Measurements from ENCODE around the gene GTF3A. TPM values are rescaled to one million over a fixed set of nuclear protein-coding genes. Genes with fewer than 3 reads are reported as not detected.

Gene GTF3A
- polyA plus RNA-seq (2013, experiment 1 of 4) = 97.1 TPM
- 80.7 TPM for polyA plus RNA-seq (2013, experiment 2 of 4)
- polyA plus RNA-seq (2013, experiment 3 of 4) = 80.6 TPM
- 82.5 TPM for polyA plus RNA-seq (2013, experiment 4 of 4)

DNA sequence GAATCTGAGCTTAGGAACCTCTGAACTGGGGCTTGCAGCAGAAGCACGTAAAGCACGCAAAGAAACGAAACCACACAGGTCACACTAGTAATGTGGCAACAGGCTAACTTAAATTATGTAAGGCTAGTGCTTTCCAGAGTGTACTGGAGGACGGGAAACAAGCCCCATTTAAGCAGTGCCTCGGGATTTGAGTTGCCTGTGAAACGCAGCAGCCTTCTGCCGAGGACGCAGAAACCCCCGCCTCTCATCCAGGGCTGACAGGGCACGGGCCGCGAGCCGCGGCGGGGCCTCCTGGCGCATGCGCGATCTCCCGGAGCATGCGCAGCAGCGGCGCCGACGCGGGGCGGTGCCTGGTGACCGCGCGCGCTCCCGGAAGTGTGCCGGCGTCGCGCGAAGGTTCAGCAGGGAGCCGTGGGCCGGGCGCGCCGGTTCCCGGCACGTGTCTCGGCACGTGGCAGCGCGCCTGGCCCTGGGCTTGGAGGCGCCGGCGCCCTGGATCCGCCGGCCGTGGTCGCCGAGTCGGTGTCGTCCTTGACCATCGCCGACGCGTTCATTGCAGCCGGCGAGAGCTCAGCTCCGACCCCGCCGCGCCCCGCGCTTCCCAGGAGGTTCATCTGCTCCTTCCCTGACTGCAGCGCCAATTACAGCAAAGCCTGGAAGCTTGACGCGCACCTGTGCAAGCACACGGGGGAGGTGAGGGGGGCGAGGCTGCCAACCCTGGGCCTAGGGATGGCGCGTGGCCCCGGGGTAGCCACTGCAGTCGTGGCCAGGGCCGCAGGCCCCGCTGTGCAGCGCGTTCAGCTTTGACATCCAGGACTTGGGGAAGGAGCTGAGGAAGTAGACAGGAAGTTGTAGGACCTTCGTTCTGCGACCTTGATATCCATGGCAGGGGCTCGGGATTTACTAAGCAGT lies at the start of gene GTF3A:
Gene GTF3A, plus strand, starts transcription at position 374 of the 912 bp plus-strand sequence.
- H3K27me3 ChIP-seq (ENCODE audit: control insufficient read depth, insufficient read depth, low read length, poor library complexity, severe bottlenecking) = peaks cover 12% of the 10 kb centered on the region
- WGBS, 2 experiments = 1% methylated on average over 85 of the region's 85 CpGs
- H3K4me1 ChIP-seq (ENCODE audit: control insufficient read depth, insufficient read depth, low read length) = peaks cover 11% of the 10 kb centered on the region
- H3K36me3 ChIP-seq (ENCODE audit: control insufficient read depth, insufficient read depth, low read length) = peaks cover 5% of the 10 kb centered on the region
- H3K4me3 ChIP-seq (ENCODE audit: insufficient read depth, low read depth, low read length) = peak within 1 kb of the TSS; percentile 50
- no peak within 1 kb of the TSS for H3K27ac ChIP-seq (ENCODE audit: insufficient read depth, low read depth, low read length, poor library complexity, severe bottlenecking)
- H3K9me3 ChIP-seq (ENCODE audit: control insufficient read depth, low read length) = no peaks in the 10 kb centered on the region

GRCh38 chr13:27374650-27375049 lies 49.8 kb upstream of the GTF3A start:
- Histone ChIP-seq H3K9me3 (ENCODE audit: control insufficient read depth, low read length) (no peaks in the 10 kb centered on the region), H3K4me3 (ENCODE audit: insufficient read depth, low read depth, low read length) (no peak overlapping the region), H3K27me3 (ENCODE audit: control insufficient read depth, insufficient read depth, low read length, poor library complexity, severe bottlenecking) (peaks cover 19% of the 10 kb centered on the region), H3K4me1 (ENCODE audit: control insufficient read depth, insufficient read depth, low read length) (no peaks in the 10 kb centered on the region), H3K27ac (ENCODE audit: insufficient read depth, low read depth, low read length, poor library complexity, severe bottlenecking) (no peak overlapping the region), H3K36me3 (ENCODE audit: control insufficient read depth, insufficient read depth, low read length) (no peaks in the 10 kb centered on the region)
- 5 to 7% methylated on average over 7 of the region's 7 CpGs for WGBS, 2 experiments

DNA sequence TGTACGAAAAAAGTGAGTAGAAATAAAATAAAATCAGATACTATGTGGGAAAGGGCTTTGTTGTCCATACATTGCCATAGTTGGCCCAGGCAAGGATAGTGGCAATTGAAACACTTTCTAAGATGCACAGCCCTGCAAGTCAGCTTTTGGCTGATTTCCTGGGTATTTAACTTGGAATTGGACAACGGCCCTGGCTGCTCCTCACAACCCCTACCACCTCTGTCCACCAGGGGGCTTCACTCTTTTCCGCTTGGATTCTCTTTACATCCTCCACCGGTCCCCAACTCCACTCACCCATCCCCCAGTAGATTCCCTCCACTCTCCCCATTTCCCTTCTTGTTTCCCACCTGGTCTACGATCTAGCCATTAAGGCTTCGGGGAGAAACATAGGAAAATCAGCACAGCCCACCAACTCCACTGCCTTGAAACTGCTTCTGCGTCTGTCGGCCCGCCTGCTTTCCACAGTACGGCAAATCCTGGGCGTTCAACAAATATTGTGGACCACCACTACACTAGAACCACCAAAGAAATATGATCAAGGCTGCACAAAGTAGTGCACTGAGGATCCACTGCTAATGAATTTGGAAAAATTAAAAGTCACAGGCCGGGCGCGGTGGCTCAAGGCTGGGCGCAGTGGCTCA lies 48.6 kb upstream of the GTF3A start:
- Histone ChIP-seq H3K27me3 (ENCODE audit: control insufficient read depth, insufficient read depth, low read length, poor library complexity, severe bottlenecking) (peaks cover 19% of the 10 kb centered on the region), H3K4me1 (ENCODE audit: control insufficient read depth, insufficient read depth, low read length) (no peaks in the 10 kb centered on the region), H3K4me3 (ENCODE audit: insufficient read depth, low read depth, low read length) (no peak overlapping the region), H3K36me3 (ENCODE audit: control insufficient read depth, insufficient read depth, low read length) (no peaks in the 10 kb centered on the region), H3K9me3 (ENCODE audit: control insufficient read depth, low read length) (no peaks in the 10 kb centered on the region), H3K27ac (ENCODE audit: insufficient read depth, low read depth, low read length, poor library complexity, severe bottlenecking) (no peak overlapping the region)
- WGBS, 2 experiments = 69 to 72% methylated on average over 15 of the region's 15 CpGs

GRCh38 chr13:27379126-27379525 lies 45.3 kb upstream of the GTF3A start:
- Histone ChIP-seq H3K4me1 (ENCODE audit: control insufficient read depth, insufficient read depth, low read length) (peaks cover 8% of the 10 kb centered on the region), H3K27ac (ENCODE audit: insufficient read depth, low read depth, low read length, poor library complexity, severe bottlenecking) (no peak overlapping the region), H3K36me3 (ENCODE audit: control insufficient read depth, insufficient read depth, low read length) (no peaks in the 10 kb centered on the region), H3K27me3 (ENCODE audit: control insufficient read depth, insufficient read depth, low read length, poor library complexity, severe bottlenecking) (peaks cover 1% of the 10 kb centered on the region), H3K4me3 (ENCODE audit: insufficient read depth, low read depth, low read length) (no peak overlapping the region), H3K9me3 (ENCODE audit: control insufficient read depth, low read length) (no peaks in the 10 kb centered on the region)
- 92 to 98% methylated on average over 3 to 4 of the region's 4 CpGs for WGBS, 2 experiments

GRCh38 chr13:27379694-27380641 lies 44.5 kb upstream of the GTF3A start:
- WGBS, 2 experiments = 39 to 40% methylated on average over 13 of the region's 14 CpGs
- Histone ChIP-seq H3K36me3 (ENCODE audit: control insufficient read depth, insufficient read depth, low read length) (no peaks in the 10 kb centered on the region), H3K4me3 (ENCODE audit: insufficient read depth, low read depth, low read length) (no peak overlapping the region), H3K4me1 (ENCODE audit: control insufficient read depth, insufficient read depth, low read length) (peaks cover 8% of the 10 kb centered on the region), H3K9me3 (ENCODE audit: control insufficient read depth, low read length) (no peaks in the 10 kb centered on the region), H3K27me3 (ENCODE audit: control insufficient read depth, insufficient read depth, low read length, poor library complexity, severe bottlenecking) (no peaks in the 10 kb centered on the region), H3K27ac (ENCODE audit: insufficient read depth, low read depth, low read length, poor library complexity, severe bottlenecking) (no peak overlapping the region)

- Histone ChIP-seq H3K4me3 (ENCODE audit: insufficient read depth, low read depth, low read length) (no peak overlapping the region), H3K27ac (ENCODE audit: insufficient read depth, low read depth, low read length, poor library complexity, severe bottlenecking) (no peak overlapping the region), H3K36me3 (ENCODE audit: control insufficient read depth, insufficient read depth, low read length) (no peaks in the 10 kb centered on the region), H3K9me3 (ENCODE audit: control insufficient read depth, low read length) (no peaks in the 10 kb centered on the region), H3K4me1 (ENCODE audit: control insufficient read depth, insufficient read depth, low read length) (peaks cover 8% of the 10 kb centered on the region), H3K27me3 (ENCODE audit: control insufficient read depth, insufficient read depth, low read length, poor library complexity, severe bottlenecking) (no peaks in the 10 kb centered on the region)
- 81 to 83% methylated on average over 17 of the region's 17 CpGs for WGBS, 2 experiments
These were observed 42.8 kb upstream of the GTF3A start for GRCh38 chr13:27381601-27382000.

- H3K36me3 ChIP-seq (ENCODE audit: control insufficient read depth, insufficient read depth, low read length) = no peaks in the 10 kb centered on the region
- no peaks in the 10 kb centered on the region for H3K9me3 ChIP-seq (ENCODE audit: control insufficient read depth, low read length)
- WGBS, 2 experiments = 89 to 91% methylated on average over 22 of the region's 22 CpGs
- H3K27ac ChIP-seq (ENCODE audit: insufficient read depth, low read depth, low read length, poor library complexity, severe bottlenecking) = no peak overlapping the region
- peaks cover 8% of the 10 kb centered on the region for H3K4me1 ChIP-seq (ENCODE audit: control insufficient read depth, insufficient read depth, low read length)
- no peaks in the 10 kb centered on the region for H3K27me3 ChIP-seq (ENCODE audit: control insufficient read depth, insufficient read depth, low read length, poor library complexity, severe bottlenecking)
- no peak overlapping the region for H3K4me3 ChIP-seq (ENCODE audit: insufficient read depth, low read depth, low read length)
These were observed 41.1 kb upstream of the GTF3A start for GRCh38 chr13:27383104-27383921.

- Histone ChIP-seq H3K27ac (ENCODE audit: insufficient read depth, low read depth, low read length, poor library complexity, severe bottlenecking) (no peak overlapping the region), H3K27me3 (ENCODE audit: control insufficient read depth, insufficient read depth, low read length, poor library complexity, severe bottlenecking) (no peaks in the 10 kb centered on the region), H3K9me3 (ENCODE audit: control insufficient read depth, low read length) (no peaks in the 10 kb centered on the region), H3K4me3 (ENCODE audit: insufficient read depth, low read depth, low read length) (no peak overlapping the region), H3K4me1 (ENCODE audit: control insufficient read depth, insufficient read depth, low read length) (peaks cover 8% of the 10 kb centered on the region), H3K36me3 (ENCODE audit: control insufficient read depth, insufficient read depth, low read length) (no peaks in the 10 kb centered on the region)
- 93 to 95% methylated on average over 4 of the region's 4 CpGs for WGBS, 2 experiments
These were observed 40.1 kb upstream of the GTF3A start for GRCh38 chr13:27384285-27384684.

GRCh38 chr13:27388241-27388640 lies 36.2 kb upstream of the GTF3A start:
- Histone ChIP-seq H3K36me3 (ENCODE audit: control insufficient read depth, insufficient read depth, low read length) (no peaks in the 10 kb centered on the region), H3K9me3 (ENCODE audit: control insufficient read depth, low read length) (no peaks in the 10 kb centered on the region), H3K4me1 (ENCODE audit: control insufficient read depth, insufficient read depth, low read length) (peaks cover 5% of the 10 kb centered on the region), H3K27me3 (ENCODE audit: control insufficient read depth, insufficient read depth, low read length, poor library complexity, severe bottlenecking) (no peaks in the 10 kb centered on the region), H3K4me3 (ENCODE audit: insufficient read depth, low read depth, low read length) (no peak overlapping the region), H3K27ac (ENCODE audit: insufficient read depth, low read depth, low read length, poor library complexity, severe bottlenecking) (no peak overlapping the region)
- 83 to 96% methylated on average over 1 to 2 of the region's 2 CpGs for WGBS, 2 experiments
